HEK293 (cell line): ENCODE data around the gene ALDOA.

Experiments used
- ATF2 ChIP-seq: fragments of 450-650 bp; formaldehyde crosslinking; IDR thresholded peaks from 2 replicates; pipeline ENCODE4 v1.5.1; 2016; ENCODE audit warnings: missing biosample characterization, missing genetic modification characterization, low read depth
- FEZF1 ChIP-seq: fragments of 450-650 bp; formaldehyde crosslinking; IDR thresholded peaks from 2 replicates; pipeline ENCODE4 v1.5.1; 2016; ENCODE audit warnings: missing biosample characterization, missing genetic modification characterization
- KLF17 ChIP-seq: fragments of 450-650 bp; formaldehyde crosslinking; IDR thresholded peaks from 2 replicates; pipeline ENCODE4 v1.5.1; 2016; ENCODE audit warnings: missing biosample characterization, missing genetic modification characterization
- MYNN ChIP-seq: fragments of 450-650 bp; formaldehyde crosslinking; IDR thresholded peaks from 2 replicates; pipeline ENCODE4 v1.5.1; 2016; ENCODE audit warnings: missing biosample characterization, missing genetic modification characterization, borderline replicate concordance
- PRDM1 ChIP-seq: fragments of 450-650 bp; formaldehyde crosslinking; IDR thresholded peaks from 2 replicates; pipeline ENCODE4; 2016; ENCODE audit warnings: missing biosample characterization, missing genetic modification characterization
- PRDM6 ChIP-seq: fragments of 450-650 bp; formaldehyde crosslinking; IDR thresholded peaks from 2 replicates; pipeline ENCODE4 v1.5.1; 2017; ENCODE audit warnings: missing biosample characterization, missing genetic modification characterization
- RBAK ChIP-seq: fragments of 450-650 bp; formaldehyde crosslinking; IDR thresholded peaks from 2 replicates; pipeline ENCODE4 v1.5.1; 2016; ENCODE audit warnings: missing biosample characterization, missing genetic modification characterization
- TSHZ1 ChIP-seq: fragments of 450-650 bp; formaldehyde crosslinking; IDR thresholded peaks from 2 replicates; pipeline ENCODE4 v1.5.1; 2016; ENCODE audit warnings: missing biosample characterization, missing genetic modification characterization, borderline replicate concordance
- ZBTB1 ChIP-seq: fragments of 450-650 bp; formaldehyde crosslinking; IDR thresholded peaks from 2 replicates; pipeline ENCODE4 v1.5.1; 2016; ENCODE audit warnings: missing biosample characterization, missing genetic modification characterization
- ZBTB17 ChIP-seq: fragments of 450-650 bp; formaldehyde crosslinking; IDR thresholded peaks from 2 replicates; pipeline ENCODE4 v1.5.1; 2016; ENCODE audit warnings: missing biosample characterization, missing genetic modification characterization
- ZBTB20 ChIP-seq: fragments of 450-650 bp; formaldehyde crosslinking; IDR thresholded peaks from 2 replicates; pipeline ENCODE4 v1.5.1; 2016; ENCODE audit warnings: missing biosample characterization, missing genetic modification characterization
- ZNF148 ChIP-seq: fragments of 450-650 bp; formaldehyde crosslinking; IDR thresholded peaks from 2 replicates; pipeline ENCODE4 v1.5.0; 2017; ENCODE audit warnings: missing biosample characterization, missing genetic modification characterization, borderline replicate concordance
- ZNF169 ChIP-seq: fragments of 450-650 bp; formaldehyde crosslinking; IDR thresholded peaks from 2 replicates; pipeline ENCODE4 v1.5.1; 2016; ENCODE audit warnings: missing biosample characterization, missing genetic modification characterization
- ZNF175 ChIP-seq: fragments of 450-650 bp; formaldehyde crosslinking; IDR thresholded peaks from 2 replicates; pipeline ENCODE4 v1.5.1; 2016; ENCODE audit warnings: missing biosample characterization, missing genetic modification characterization
- ZNF221 ChIP-seq: fragments of 450-650 bp; formaldehyde crosslinking; IDR thresholded peaks from 2 replicates; pipeline ENCODE4 v1.5.1; 2017; ENCODE audit warnings: missing biosample characterization, missing genetic modification characterization, borderline replicate concordance
- ZNF266 ChIP-seq: fragments of 450-650 bp; formaldehyde crosslinking; IDR thresholded peaks from 2 replicates; pipeline ENCODE4 v1.5.1; 2016; ENCODE audit warnings: missing biosample characterization, missing genetic modification characterization, low read depth
- ZNF280C ChIP-seq: fragments of 450-650 bp; formaldehyde crosslinking; IDR thresholded peaks from 2 replicates; pipeline ENCODE4 v1.5.1; 2016; ENCODE audit warnings: missing biosample characterization, missing genetic modification characterization
- ZNF341 ChIP-seq: fragments of 450-650 bp; formaldehyde crosslinking; IDR thresholded peaks from 2 replicates; pipeline ENCODE4; 2016; ENCODE audit warnings: low read depth, missing biosample characterization, missing genetic modification characterization
- ZNF350 ChIP-seq: fragments of 450-650 bp; formaldehyde crosslinking; IDR thresholded peaks from 2 replicates; pipeline ENCODE4 v1.5.0; 2017; ENCODE audit warnings: missing biosample characterization, mild to moderate bottlenecking, missing genetic modification characterization
- ZNF48 ChIP-seq: fragments of 450-650 bp; formaldehyde crosslinking; IDR thresholded peaks from 2 replicates; pipeline ENCODE4 v1.5.1; 2016; ENCODE audit warnings: missing biosample characterization, missing genetic modification characterization
- ZNF580 ChIP-seq: fragments of 450-650 bp; formaldehyde crosslinking; IDR thresholded peaks from 2 replicates; pipeline ENCODE4 v1.5.1; 2016; ENCODE audit warnings: missing biosample characterization, missing genetic modification characterization
- ZNF596 ChIP-seq: fragments of 450-650 bp; IDR thresholded peaks from 2 replicates; pipeline ENCODE4 v1.5.0; 2018; ENCODE audit warnings: missing biosample characterization, mild to moderate bottlenecking, missing genetic modification characterization, moderate library complexity
- ZNF664 ChIP-seq: fragments of 450-650 bp; formaldehyde crosslinking; IDR thresholded peaks from 2 replicates; pipeline ENCODE4 v1.5.1; 2016; ENCODE audit warnings: missing biosample characterization, missing genetic modification characterization
- ZNF76 ChIP-seq: fragments of 450-650 bp; formaldehyde crosslinking; IDR thresholded peaks from 2 replicates; pipeline ENCODE4; 2016; ENCODE audit warnings: low read depth, missing biosample characterization, missing genetic modification characterization, borderline replicate concordance
- ZNF777 ChIP-seq: fragments of 450-650 bp; formaldehyde crosslinking; IDR thresholded peaks from 2 replicates; pipeline ENCODE4 v1.5.1; 2017; ENCODE audit warnings: missing biosample characterization, missing genetic modification characterization, borderline replicate concordance
- ZSCAN30 ChIP-seq: fragments of 450-650 bp; IDR thresholded peaks from 2 replicates; pipeline ENCODE4 v1.5.1; 2018; ENCODE audit warnings: missing biosample characterization, mild to moderate bottlenecking, missing genetic modification characterization, moderate library complexity

The ALDOA gene

GRCh38 chr16:30065102-30065942 is at the start of gene ALDOA (continued):
- TF ChIP-seq PRDM1 (tag by site-specific recombination) (peak; percentile 97), ZBTB20 (peak; percentile 98), ATF2 (tag by site-specific recombination) (no peak), ZNF350 (no peak), ZSCAN30 (tag by site-specific recombination) (peak; percentile 77), ZNF148 (tag by site-specific recombination) (no peak), ZNF341 (peak; percentile 94), ZNF664 (no peak), MYNN (tag by site-specific recombination) (peak; percentile 30; the same call in 1 of the 2 replicates), ZNF169 (tag by site-specific recombination) (0 out of 2 replicates have a peak, but pooled peaks have one; percentile 52), ZNF175 (tag by site-specific recombination) (no peak), ZNF48 (tag by site-specific recombination) (no peak), ZNF596 (no peak), ZNF280C (tag by site-specific recombination) (no peak), ZNF221 (tag by site-specific recombination) (peak; percentile 14; the same call in 1 of the 2 replicates), ZBTB1 (tag by site-specific recombination) (peak; percentile 53; the same call in 1 of the 2 replicates), KLF17 (tag by site-specific recombination) (peak; percentile 98), ZNF777 (tag by site-specific recombination) (peak; percentile 64; the same call in 1 of the 2 replicates), ZNF266 (tag by site-specific recombination) (no peak), ZBTB17 (tag by site-specific recombination) (peak; percentile 99), PRDM6 (no peak; the same call in 1 of the 2 replicates), TSHZ1 (tag by site-specific recombination) (peak; percentile 44; the same call in 1 of the 2 replicates), FEZF1 (tag by site-specific recombination) (peak; percentile 59), ZNF76 (tag by site-specific recombination) (peak; percentile 76; the same call in 1 of the 2 replicates), ZNF580 (tag by site-specific recombination) (peak; percentile 83), RBAK (no peak)
